Gastroesophageal sphincter (tissue), 4 donors: Measurements from ENCODE around the gene MX2. TPM values are rescaled to one million over a fixed set of nuclear protein-coding genes. Genes with fewer than 3 reads are reported as not detected.

Experiments
- ATAC-seq: fragments of 150-250 bp; one replicate; pipeline ENCODE4 v1.9.1; 2016; ENCODE audit warnings: mild to moderate bottlenecking, moderate library complexity
- H3K27ac ChIP-seq, 4 donors: fragments of 200-600 bp; sonication (generic) in 3 of 4; 1 replicate in 3 of 4; 2 replicates in 1 of 4; pipeline ENCODE4 v1.5.1; 2016 to 2019
- H3K27me3 ChIP-seq: fragments of 200-600 bp; sonication (generic); one replicate; pipeline ENCODE4 v1.5.1; 2019
- H3K36me3 ChIP-seq, 2 donors: fragments of 200-600 bp; sonication (generic); one replicate each; pipeline ENCODE4 v1.5.1; 2019; ENCODE audit warnings: control low read depth in 1 of 2
- H3K4me1 ChIP-seq, 3 donors: fragments of 200-600 bp; sonication (generic); 1 replicate in 2 of 3; 2 replicates in 1 of 3; pipeline ENCODE4 v1.5.1; 2016 to 2019; ENCODE audit warnings: control low read depth in 2 of 3
- H3K4me3 ChIP-seq, 2 donors: fragments of 200-600 bp; sonication (generic); one replicate each; pipeline ENCODE4 v1.5.1; 2019; ENCODE audit warnings: mild to moderate bottlenecking in 1 of 2, moderate library complexity in 1 of 2
- H3K9me3 ChIP-seq, 3 donors: fragments of 200-600 bp; sonication (generic); one replicate each; pipeline ENCODE4 v1.5.1; 2017 to 2019; ENCODE audit warnings: control low read depth in 2 of 3
- CTCF ChIP-seq, 4 experiments: fragments of 200-600 bp in 2 of 4; fragments of 450-650 bp in 2 of 4; sonication (generic) in 1 of 4; IDR thresholded peaks; one replicate each; pipeline ENCODE4 v1.5.1; 2017 to 2019; ENCODE audit warnings: antibody characterized with exemption in 4 of 4, mild to moderate bottlenecking in 2 of 4, moderate library complexity in 2 of 4
- EP300 ChIP-seq: sonication (generic); formaldehyde crosslinking; IDR thresholded peaks from one replicate; pipeline ENCODE4 v1.6.1; 2017; ENCODE audit warnings: antibody characterized with exemption, mild to moderate bottlenecking
- POLR2A ChIP-seq, 2 donors: fragments of 450-650 bp; IDR thresholded peaks; one replicate each; pipeline ENCODE4 v1.6.1; 2017; ENCODE audit warnings: antibody characterized with exemption in 2 of 2, mild to moderate bottlenecking in 2 of 2, moderate library complexity in 1 of 2
- POLR2AphosphoS5 ChIP-seq: sonication (generic); formaldehyde crosslinking; IDR thresholded peaks from one replicate; pipeline ENCODE4 v1.6.1; 2017; ENCODE audit warnings: antibody characterized with exemption
- WGBS, 2 donors: methylation state at CpG; one replicate each; pipeline ENCODE4 v1.1.5; 2018; ENCODE audit warnings: low coverage in 1 of 2; 5-methylcytosine and 5-hydroxymethylcytosine counted together
- total RNA-seq, 4 donors: library from RNA; depleted of rRNA; stranded (reverse); fragments of >200 nt; gene quantifications; one replicate each; pipeline ENCODE4 v1.1.0, GENCODE V29; 2016

MX2 gene
- total RNA-seq, 4 donors from 2014 or later, result 7.3 to 16.3 (median 11.2) TPM

DNA sequence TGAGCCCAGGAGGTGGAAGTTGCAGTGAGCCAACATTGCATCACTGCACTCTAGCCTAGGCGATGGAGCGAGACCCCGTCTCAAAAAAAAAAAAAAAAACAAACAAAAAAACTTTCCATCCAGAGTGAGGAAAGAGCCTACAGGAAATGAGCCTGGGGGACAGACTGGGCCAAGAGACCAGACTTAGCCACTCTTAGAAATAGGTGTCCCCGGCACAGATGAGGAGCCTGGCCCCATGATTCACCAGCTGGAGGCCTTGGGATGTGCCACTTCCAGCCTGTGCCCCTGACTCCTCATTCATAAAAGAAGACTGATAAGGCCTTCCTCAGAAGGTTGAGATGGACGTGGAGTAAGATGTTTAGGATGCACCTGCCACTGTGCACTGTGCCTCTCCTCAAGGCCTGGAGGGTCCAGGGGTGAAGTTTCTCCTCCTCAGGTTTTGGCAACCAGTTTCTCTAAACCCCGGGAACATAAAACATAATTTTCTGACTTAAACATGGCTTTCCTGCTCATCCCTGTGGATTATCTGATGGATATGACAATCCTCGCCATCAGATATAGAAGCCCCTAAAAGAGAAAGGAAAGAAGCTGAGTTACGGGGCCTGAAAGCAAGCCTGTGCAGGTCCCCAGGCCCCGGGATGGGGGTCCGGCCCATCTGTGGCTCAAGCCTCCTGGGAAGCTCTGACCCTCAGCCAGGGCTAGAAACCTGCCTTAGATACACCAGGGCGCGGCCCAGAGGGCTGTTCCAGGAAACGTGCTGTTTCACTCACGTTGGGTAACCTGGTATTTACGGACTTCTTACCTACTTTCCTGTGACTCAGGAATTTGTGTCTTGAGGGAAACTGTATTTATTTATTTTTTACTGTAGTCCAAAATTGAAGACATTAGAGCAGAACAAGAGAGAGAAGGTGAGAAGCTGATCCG lies 90.2 kb downstream of the MX2 start:
- H3K4me1 ChIP-seq, result no peaks in the 10 kb centered on the region
- H3K27me3 ChIP-seq, result no peaks in the 10 kb centered on the region
- 80 to 92% methylated on average over 10 to 14 of the region's 16 CpGs for WGBS, 2 donors
- H3K27ac ChIP-seq, result no peak overlapping the region
- TF ChIP-seq POLR2AphosphoS5 (no peak), POLR2A (IDR thresholded peaks at IDR 0.05) (no peak), EP300 (no peak), CTCF (IDR thresholded peaks at IDR 0.05) (no peak)
- no peak for ATAC-seq
- no peaks in the 10 kb centered on the region for H3K9me3 ChIP-seq
- peaks cover 0 to 97% of the 10 kb centered on the region in 2 donors for H3K36me3 ChIP-seq
- H3K4me3 ChIP-seq, result no peak overlapping the region

GRCh38 chr21:41453198-41453597 lies 91.4 kb downstream of the MX2 start:
- Histone ChIP-seq H3K27ac (no peak overlapping the region), H3K27me3 (no peaks in the 10 kb centered on the region), H3K9me3 (no peaks in the 10 kb centered on the region), H3K4me1 (no peaks in the 10 kb centered on the region), H3K4me3 (no peak overlapping the region), H3K36me3 (peaks cover 0 to 97% of the 10 kb centered on the region in 2 donors)
- 69 to 91% methylated on average over 2 to 3 of the region's 3 CpGs for WGBS, 2 donors
- no peak for TF ChIP-seq POLR2A (IDR thresholded peaks at IDR 0.05)
- no peak for TF ChIP-seq POLR2AphosphoS5
- TF ChIP-seq EP300, result no peak
- no peak for TF ChIP-seq CTCF (IDR thresholded peaks at IDR 0.05)
- no peak for ATAC-seq

GRCh38 chr21:41453761-41454160 lies 91.9 kb downstream of the MX2 start:
- H3K9me3 ChIP-seq, result no peaks in the 10 kb centered on the region
- H3K4me1 ChIP-seq, result no peaks in the 10 kb centered on the region
- 42 to 96% methylated on average over 3 of the region's 3 CpGs for WGBS, 2 donors
- TF ChIP-seq POLR2AphosphoS5, result no peak
- H3K36me3 ChIP-seq, result peaks cover 0 to 97% of the 10 kb centered on the region in 2 donors
- no peak for ATAC-seq
- H3K27ac ChIP-seq, result no peak overlapping the region
- no peaks in the 10 kb centered on the region for H3K27me3 ChIP-seq
- no peak overlapping the region for H3K4me3 ChIP-seq

- H3K27ac ChIP-seq, result no peak overlapping the region
- no peaks in the 10 kb centered on the region for H3K27me3 ChIP-seq
- WGBS, 2 donors, result 86 to 96% methylated on average over 3 to 5 of the region's 6 CpGs
- H3K4me1 ChIP-seq, result peaks cover 0 to 3% (median 0%) of the 10 kb centered on the region in 3 donors
- TF ChIP-seq CTCF (IDR thresholded peaks at IDR 0.05) (no peak), EP300 (no peak), POLR2AphosphoS5 (no peak), POLR2A (IDR thresholded peaks at IDR 0.05) (no peak)
- H3K9me3 ChIP-seq, result no peaks in the 10 kb centered on the region
- H3K36me3 ChIP-seq, result peaks cover 0 to 69% of the 10 kb centered on the region in 2 donors
- no peak for ATAC-seq
- no peak overlapping the region for H3K4me3 ChIP-seq
These were observed 96.3 kb downstream of the MX2 start for GRCh38 chr21:41458121-41458520.

DNA sequence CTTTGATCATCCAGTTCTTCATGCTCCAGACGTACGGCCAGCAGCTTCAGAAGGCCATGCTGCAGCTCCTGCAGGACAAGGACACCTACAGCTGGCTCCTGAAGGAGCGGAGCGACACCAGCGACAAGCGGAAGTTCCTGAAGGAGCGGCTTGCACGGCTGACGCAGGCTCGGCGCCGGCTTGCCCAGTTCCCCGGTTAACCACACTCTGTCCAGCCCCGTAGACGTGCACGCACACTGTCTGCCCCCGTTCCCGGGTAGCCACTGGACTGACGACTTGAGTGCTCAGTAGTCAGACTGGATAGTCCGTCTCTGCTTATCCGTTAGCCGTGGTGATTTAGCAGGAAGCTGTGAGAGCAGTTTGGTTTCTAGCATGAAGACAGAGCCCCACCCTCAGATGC lies 96.7 kb downstream of the MX2 start:
- Histone ChIP-seq H3K4me3 (no peak overlapping the region), H3K36me3 (peaks cover 0 to 65% of the 10 kb centered on the region in 2 donors), H3K27ac (no peak overlapping the region), H3K4me1 (peaks cover 0 to 3% (median 0%) of the 10 kb centered on the region in 3 donors), H3K27me3 (no peaks in the 10 kb centered on the region), H3K9me3 (no peaks in the 10 kb centered on the region)
- whole genome bisulfite sequencing, 2 donors, result 87 to 100% methylated on average over 1 to 13 of the region's 22 CpGs
- no peak for TF ChIP-seq EP300
- TF ChIP-seq POLR2AphosphoS5, result no peak
- TF ChIP-seq POLR2A (IDR thresholded peaks at IDR 0.05), result no peak
- no peak for TF ChIP-seq CTCF (IDR thresholded peaks at IDR 0.05)
- no peak for ATAC-seq

Other genes starting within 250 kb of the MX2 start
- 10 to 100 TPM; 31.9 to 63.4 (median 50.0) TPM for gene BACE2, start 193.9 kb upstream of the MX2 start, total RNA-seq
- gene FAM3B, start 45.2 kb upstream of the MX2 start, total RNA-seq, result 1 to 10 TPM in 1 of 4 donors, under 1 TPM in 1, not detected in 2; 0.31 to 7.1 TPM
- 10 to 100 TPM; 20.2 to 40.3 (median 31.5) TPM for gene MX1, start 64.2 kb downstream of the MX2 start, total RNA-seq
- gene TMPRSS2, start 146.1 kb downstream of the MX2 start, total RNA-seq, result 1 to 10 TPM in 1 of 4 donors, under 1 TPM in 2, not detected in 1; 0.19 to 5.0 (median 0.62) TPM